Measurements from ENCODE around the gene CD44. TPM values are rescaled to one million over a fixed set of nuclear protein-coding genes. Genes with fewer than 3 reads are reported as not detected.
A peak's percentile ranks its signal among the peaks of the same experiment; 100 is the strongest.

CD44 gene
- total RNA-seq, 6 experiments from 2014 or later = 12.2 to 64.1 (median 22.9) TPM

- no peaks in the 10 kb centered on the region for H3K4me1 ChIP-seq
- H3K9me3 ChIP-seq = no peaks in the 10 kb centered on the region
- WGBS (ENCODE audit: insufficient coverage, low coverage, low lambda C conversion rate, missing lambda C conversion rate) = no CpG with 5 or more reads among the region's 3 CpGs
- H3K36me3 ChIP-seq = no peaks in the 10 kb centered on the region
- H3K4me3 ChIP-seq = no peak overlapping the region
- ATAC-seq = peak in 3 of 4 donors; percentile 42 to 65 (median 51)
- TF ChIP-seq CTCF (IDR thresholded peaks at IDR 0.05) (no peak), POLR2A (IDR thresholded peaks at IDR 0.05) (no peak)
- no peaks in the 10 kb centered on the region for H3K27me3 ChIP-seq
- DNase-seq = no peak
- intact Hi-C loops (cut with DNase I) = loop anchor here in 1 of 2 donors (10.0 kb wide), 2 partner anchors 147 to 323 kb away; no protein-coding TSS in a partner anchor
- no peak overlapping the region for H3K27ac ChIP-seq
These were observed 108.5 kb downstream of the CD44 start for GRCh38 chr11:35247428-35247827.

GRCh38 chr11:35247863-35248262 lies 108.9 kb downstream of the CD44 start:
- Histone ChIP-seq H3K27me3 (no peaks in the 10 kb centered on the region), H3K27ac (no peak overlapping the region), H3K9me3 (no peaks in the 10 kb centered on the region), H3K4me1 (no peaks in the 10 kb centered on the region), H3K36me3 (no peaks in the 10 kb centered on the region), H3K4me3 (no peak overlapping the region)
- intact Hi-C loops (cut with DNase I) = loop anchor here in 1 of 2 donors (10.0 kb wide), 2 partner anchors 147 to 323 kb away; no protein-coding TSS in a partner anchor
- DNase-seq (no peak), ATAC-seq (no peak)
- 74% methylated on average over 3 of the region's 3 CpGs for WGBS (ENCODE audit: insufficient coverage, low coverage, low lambda C conversion rate, missing lambda C conversion rate)
- no peak for TF ChIP-seq CTCF (IDR thresholded peaks at IDR 0.05)
- TF ChIP-seq POLR2A (IDR thresholded peaks at IDR 0.05) = no peak

DNA sequence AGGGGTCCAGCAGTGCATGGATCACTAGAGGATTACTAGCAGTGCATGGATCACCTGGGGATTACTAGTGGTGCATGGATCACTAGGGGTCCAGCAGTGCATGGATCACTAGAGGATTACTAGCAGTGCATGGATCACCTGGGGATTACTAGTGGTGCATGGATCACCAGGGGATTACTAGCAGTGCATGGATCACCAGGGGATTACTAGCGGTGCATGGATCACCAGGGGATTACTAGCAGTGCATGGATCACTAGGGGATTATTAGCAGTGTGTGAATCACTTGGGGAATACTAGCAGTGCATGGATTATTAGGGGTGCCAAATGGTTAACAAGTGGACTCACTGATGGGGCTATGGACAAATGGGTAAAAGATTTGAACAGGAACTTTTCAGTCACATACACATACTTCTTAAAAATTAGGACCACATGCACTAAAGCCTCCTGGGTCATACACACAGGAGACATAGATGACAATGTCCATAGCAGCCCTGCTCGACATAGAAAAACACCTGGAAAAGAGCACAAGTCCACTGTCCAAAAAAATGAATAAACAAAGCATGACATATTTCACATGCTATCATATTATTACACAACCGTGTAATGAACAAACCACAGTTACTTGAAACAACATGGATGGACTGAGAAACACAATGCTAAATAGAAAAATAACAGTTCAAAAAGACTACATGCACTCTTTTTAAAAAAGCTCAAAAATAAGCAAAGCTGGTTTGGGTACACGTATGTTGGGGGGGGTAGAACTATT lies 109.8 kb downstream of the CD44 start:
- Histone ChIP-seq H3K9me3 (no peaks in the 10 kb centered on the region), H3K27me3 (no peaks in the 10 kb centered on the region), H3K4me3 (no peak overlapping the region), H3K4me1 (no peaks in the 10 kb centered on the region), H3K27ac (no peak overlapping the region), H3K36me3 (no peaks in the 10 kb centered on the region)
- intact Hi-C loops (cut with DNase I) = loop anchor here in 1 of 2 donors (10.0 kb wide), 2 partner anchors 146 to 324 kb away; no protein-coding TSS in a partner anchor
- ATAC-seq (no peak), DNase-seq (no peak)
- 40% methylated on average over 4 of the region's 4 CpGs for WGBS (ENCODE audit: insufficient coverage, low coverage, low lambda C conversion rate, missing lambda C conversion rate)
- no peak for TF ChIP-seq POLR2A (IDR thresholded peaks at IDR 0.05)
- no peak for TF ChIP-seq CTCF (IDR thresholded peaks at IDR 0.05)

GRCh38 chr11:35250192-35250591 lies 111.2 kb downstream of the CD44 start:
- no peak for DNase-seq
- intact Hi-C loops (cut with DNase I) = no loop called here

More at GRCh38 chr11:35250192-35250591, 111.2 kb downstream of the CD44 start:
- Histone ChIP-seq H3K36me3 (no peaks in the 10 kb centered on the region), H3K4me1 (peaks cover 0 to 3% (median 0%) of the 10 kb centered on the region in 4 donors), H3K27ac (no peak overlapping the region), H3K27me3 (no peaks in the 10 kb centered on the region), H3K4me3 (no peak overlapping the region), H3K9me3 (no peaks in the 10 kb centered on the region)
- WGBS (ENCODE audit: insufficient coverage, low coverage, low lambda C conversion rate, missing lambda C conversion rate) = 91% methylated on average over 4 of the region's 4 CpGs
- TF ChIP-seq POLR2A (IDR thresholded peaks at IDR 0.05) (no peak), CTCF (IDR thresholded peaks at IDR 0.05) (no peak)
- no peak for ATAC-seq

Data from right lobe of liver (tissue), 6 donors.